Daoy (cell line): ENCODE data around the gene CHST15. TPM values are rescaled to one million over a fixed set of nuclear protein-coding genes. Genes with fewer than 3 reads are reported as not detected.

Experiments
- DNase-seq: peaks from one replicate; pipeline ENCODE4 v3.0.0-alpha.2; 2015; ENCODE audit warnings: low read depth
- total RNA-seq: library from RNA; depleted of rRNA; stranded (reverse); fragments of >200 nt; shearing (Covaris generic); gene quantifications from 2 replicates; pipeline ENCODE4 v1.2.3, GENCODE V29; 2014

Gene CHST15
- total RNA-seq, 1 experiment from 2014 or later, result 11.8 TPM

DNA sequence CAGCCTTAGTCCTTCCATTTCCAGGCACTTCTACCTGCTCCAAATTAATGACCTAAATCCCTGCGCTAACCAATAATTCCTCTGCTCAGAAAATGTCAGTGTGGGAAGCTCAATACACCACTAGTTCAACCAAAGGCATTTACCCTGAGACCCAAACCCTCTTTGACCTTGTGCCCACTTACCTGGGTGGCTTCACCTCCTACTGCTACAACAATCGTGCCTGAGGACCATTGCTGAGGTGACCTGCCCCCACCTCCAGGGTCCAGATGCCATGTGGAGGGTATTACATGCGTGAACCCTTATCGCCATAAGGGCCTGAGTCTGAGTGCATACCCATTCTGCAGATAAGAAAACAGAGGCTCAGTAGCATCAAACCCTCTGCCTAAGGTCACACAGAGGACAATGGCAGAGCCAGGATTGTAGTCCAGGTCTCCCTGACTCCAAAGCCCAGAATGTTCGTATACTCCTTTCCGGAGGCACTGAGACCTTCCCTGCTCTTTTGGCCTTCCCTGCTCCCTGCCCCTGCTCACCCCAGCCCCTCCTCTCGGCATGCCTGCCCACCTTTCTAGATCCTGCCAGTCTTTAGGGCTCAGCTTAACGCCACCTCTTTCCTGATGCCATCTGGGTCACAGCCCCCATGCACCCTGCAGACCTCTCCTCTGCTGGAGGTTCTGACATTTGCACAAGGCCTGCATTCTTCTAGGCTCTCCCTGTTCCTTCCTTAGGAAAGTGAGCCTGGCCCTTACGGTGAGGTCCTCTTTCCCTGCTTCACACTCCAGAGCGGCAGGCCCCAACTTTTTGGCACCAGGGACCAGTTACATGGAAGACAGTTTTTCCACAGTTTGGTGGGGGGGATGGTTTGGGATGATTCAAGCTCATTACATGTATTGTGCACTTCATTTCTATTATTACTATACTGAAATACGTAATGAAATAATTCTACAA is 94.9 kb downstream of the CHST15 start:
- DNase-seq, result no peak

- peak; percentile 92 for DNase-seq
These were observed 95.8 kb downstream of the CHST15 start for GRCh38 chr10:123997486-123998196.

GRCh38 chr10:123997013-123997412 is 96.4 kb downstream of the CHST15 start:
- no peak for DNase-seq

DNA sequence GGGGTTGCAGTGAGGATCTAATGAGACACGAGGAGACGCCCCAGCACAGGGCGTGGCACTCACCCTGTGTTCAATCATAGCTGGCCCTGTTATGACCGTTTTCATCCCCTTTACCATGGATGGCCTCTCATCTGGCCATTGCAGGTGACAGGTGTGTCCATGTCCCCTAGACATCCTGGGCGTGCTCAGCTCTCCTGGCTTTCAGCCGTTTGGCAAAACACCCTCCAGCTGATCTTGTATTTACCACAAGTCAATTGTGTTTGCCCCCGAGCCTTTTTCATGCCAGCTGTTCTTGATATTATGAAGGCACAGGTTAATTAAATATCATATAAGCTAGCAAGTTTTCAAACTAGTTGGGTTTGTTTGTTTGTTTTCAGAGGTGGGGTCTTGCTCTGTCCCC is 97.1 kb downstream of the CHST15 start:
- DNase-seq, result peak; percentile 14

DNA sequence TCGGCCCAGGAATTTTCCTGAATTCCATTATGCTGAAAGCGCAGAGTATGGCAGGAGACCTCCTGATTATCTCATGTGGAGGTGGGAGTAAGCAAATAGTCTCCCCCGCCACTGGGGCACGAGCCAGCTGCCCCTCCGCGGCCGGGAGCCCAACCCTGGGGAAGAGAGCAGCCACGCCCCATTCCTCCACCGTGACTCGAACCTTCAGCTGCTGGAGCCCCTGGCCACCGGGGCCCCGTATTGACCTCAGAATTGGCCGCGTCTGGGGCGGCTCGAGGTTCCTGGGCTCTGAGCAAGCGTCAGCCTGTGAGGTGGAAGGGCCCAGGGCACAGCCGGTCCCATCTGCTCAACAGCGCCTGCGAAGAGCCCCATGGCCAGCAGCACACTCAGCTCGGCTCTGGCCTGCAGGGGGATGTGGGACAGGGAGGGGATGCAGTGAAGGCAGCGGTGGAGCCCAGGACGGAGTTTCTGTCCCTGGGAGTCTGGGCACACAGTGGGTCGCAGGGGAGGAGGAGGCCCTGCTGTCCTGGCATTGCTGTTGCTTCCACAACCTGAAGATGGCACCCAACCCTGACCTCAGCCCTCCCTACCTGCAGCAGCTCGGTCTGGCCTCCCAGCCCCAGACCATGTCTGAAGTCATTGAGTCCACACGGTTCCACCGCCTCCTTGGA is 97.8 kb downstream of the CHST15 start:
- DNase-seq, result peak; percentile 92

GRCh38 chr10:123995082-123995460 is 98.3 kb downstream of the CHST15 start:
- DNase-seq, result peak; percentile 63

- DNase-seq, result peak; percentile 91
These were observed 98.8 kb downstream of the CHST15 start for GRCh38 chr10:123994417-123995081.

DNA sequence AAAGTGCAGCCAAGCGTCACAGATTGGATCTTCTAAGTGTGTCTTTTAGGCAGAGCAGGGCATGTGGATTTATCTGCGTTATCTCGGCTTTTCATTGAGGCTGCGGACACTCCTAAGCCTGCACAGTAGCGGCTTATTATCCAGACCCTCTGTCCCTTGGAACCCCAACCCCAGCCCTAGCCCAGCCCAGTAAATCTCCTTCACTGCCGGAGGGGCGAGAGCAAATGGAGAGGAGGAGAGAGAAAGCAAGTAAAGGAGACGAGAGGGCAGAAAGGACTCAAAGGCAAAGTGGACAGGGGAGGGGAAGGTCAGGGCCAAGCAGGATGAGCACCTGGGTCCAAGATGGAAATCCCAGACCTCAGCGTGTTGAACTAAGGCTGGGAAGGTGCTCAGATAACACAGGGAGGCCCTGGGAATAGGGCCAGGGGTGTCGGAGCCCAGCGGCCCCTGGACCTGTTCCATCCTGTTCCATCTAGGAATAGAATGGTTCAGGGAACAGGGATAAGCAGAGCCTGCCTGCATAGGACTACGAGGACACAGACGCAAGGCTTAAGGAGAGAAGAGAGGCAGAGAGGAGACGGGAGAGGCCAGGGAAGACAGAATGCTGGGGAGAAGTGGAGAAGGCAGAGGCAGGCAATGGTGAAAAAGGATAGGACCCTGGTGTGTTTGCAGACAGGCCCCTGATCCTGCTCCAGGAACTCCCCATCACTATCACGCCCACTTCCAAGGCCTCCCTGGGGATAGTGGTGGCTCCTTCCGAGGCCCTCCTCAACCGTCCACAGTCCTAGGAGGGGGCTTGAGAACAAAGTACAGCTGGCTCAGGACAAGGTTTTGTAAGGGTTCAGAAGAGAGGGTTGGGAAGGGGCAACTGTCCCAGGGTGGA is 99.6 kb downstream of the CHST15 start:
- no peak for DNase-seq

GRCh38 chr10:123991611-123992570 is 101.5 kb downstream of the CHST15 start:
- DNase-seq, result no peak

DNA sequence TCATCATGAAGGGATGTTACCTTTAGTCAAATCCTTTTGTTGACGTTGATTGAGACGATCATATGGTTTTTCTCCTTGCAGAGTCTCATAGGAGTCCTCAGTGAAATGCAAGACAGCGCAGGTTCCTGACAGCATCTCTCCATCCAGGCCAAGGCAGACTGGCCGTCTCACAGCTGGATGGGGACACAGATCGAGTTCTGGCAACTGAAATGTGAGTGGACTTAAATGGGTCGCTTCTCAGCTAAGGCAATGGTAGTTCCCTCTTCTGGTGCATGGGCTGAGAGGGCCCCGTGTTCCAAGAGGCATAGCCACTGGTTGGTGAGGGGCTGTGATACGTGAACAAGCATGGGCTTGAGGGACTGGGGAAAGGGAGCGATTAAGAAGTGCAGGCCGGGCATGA is 102.5 kb downstream of the CHST15 start:
- no peak for DNase-seq

DNA sequence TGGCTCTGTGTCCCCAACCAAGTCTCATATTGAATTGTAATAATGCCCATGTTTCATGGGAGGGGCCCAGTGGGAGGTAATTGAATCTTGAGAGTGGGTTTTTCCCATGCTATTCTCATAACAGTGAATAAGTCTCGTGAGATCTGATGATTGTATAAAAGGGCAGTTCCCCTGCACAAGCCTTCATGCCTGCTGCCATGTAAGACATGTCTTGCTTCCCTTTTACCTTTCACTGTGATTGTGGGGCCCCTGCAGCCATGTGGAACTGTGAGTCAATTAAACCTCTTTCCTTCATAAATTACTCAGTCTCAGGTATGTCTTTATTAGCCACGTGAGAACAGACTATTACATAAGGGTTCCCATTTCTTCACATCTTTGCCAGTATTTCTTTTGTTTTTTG is 104.7 kb downstream of the CHST15 start:
- no peak for DNase-seq

GRCh38 chr10:123986736-123987135 is 106.7 kb downstream of the CHST15 start:
- DNase-seq, result no peak

DNA sequence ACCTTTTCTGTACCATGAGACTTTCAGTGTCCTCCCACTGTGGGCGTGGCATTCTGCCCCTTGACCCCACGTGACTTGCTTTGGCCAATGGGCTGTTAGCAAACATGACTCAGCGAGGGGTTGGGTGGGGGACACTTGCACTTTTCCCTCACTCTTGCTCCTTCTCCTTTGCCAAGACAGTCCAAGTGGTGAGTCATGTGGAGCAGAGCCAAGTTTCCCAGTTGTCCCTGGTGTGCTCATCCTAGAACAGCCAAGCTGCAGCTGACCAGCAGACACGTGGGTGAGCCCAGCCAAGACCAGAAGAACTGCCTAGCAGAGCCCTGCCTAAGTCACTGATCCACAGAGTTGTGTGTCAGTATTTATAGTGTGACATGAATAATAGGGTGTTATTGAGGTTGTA is 119.0 kb downstream of the CHST15 start:
- DNase-seq, result peak; percentile 76

DNA sequence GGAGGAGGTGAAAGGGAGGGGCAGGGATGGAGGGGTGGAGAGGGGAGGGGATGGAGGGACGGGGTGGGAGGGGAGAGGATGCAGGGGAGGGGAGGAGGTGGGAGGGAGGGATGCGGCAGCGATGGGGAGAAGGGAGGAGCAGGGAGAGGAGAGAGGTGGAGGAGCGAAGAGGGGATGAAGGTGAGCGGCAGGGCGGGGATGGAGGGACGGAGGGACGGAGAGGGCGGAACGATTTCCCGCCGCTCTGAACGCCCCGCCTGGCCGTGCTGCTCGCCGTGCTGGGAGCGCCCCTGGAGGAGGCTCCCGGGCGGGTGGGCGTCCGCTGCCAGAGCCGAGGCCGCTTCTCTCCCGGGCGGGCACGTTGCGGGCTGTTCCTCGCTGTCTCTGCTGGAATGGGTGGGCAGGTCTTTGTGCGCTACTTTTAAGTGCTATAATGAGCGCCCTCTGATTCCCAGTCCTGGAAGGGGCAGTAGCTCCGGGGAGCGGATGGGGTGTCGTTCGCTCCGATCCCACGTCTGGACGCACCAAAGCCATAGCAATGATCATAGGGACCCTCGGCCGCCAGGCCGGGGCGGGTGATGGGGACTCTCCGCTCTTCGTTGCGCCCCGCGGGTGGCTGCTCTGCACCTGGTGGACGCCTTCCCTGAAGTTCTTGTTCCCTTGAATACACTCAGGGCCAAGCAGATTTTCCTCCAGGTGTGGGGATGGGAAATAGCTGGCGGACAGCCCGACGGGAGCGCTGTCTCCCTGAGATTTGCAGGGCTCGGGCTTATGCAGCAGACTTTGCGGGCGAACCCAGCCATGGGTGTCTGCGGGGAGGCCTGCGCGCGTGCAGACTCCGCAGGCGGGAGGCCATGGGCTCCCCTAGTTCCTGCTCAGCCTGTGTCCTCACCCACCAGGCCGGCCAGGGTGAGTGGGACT is 120.7 kb downstream of the CHST15 start:
- peak; percentile 23 for DNase-seq

DNA sequence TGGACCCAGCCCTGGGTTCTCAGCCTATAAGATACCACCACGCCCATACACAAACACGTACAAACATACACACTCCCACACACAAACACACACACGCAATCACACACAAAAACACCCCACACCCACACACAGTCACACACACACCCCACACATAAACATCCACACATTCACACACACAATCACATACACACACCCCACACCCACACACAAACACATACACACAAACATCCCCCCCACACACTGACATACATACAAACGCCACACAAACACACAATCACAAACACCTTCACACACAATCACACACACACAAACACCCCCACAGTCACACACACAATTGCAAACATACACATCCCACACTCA is 122.5 kb downstream of the CHST15 start:
- no peak for DNase-seq

DNA sequence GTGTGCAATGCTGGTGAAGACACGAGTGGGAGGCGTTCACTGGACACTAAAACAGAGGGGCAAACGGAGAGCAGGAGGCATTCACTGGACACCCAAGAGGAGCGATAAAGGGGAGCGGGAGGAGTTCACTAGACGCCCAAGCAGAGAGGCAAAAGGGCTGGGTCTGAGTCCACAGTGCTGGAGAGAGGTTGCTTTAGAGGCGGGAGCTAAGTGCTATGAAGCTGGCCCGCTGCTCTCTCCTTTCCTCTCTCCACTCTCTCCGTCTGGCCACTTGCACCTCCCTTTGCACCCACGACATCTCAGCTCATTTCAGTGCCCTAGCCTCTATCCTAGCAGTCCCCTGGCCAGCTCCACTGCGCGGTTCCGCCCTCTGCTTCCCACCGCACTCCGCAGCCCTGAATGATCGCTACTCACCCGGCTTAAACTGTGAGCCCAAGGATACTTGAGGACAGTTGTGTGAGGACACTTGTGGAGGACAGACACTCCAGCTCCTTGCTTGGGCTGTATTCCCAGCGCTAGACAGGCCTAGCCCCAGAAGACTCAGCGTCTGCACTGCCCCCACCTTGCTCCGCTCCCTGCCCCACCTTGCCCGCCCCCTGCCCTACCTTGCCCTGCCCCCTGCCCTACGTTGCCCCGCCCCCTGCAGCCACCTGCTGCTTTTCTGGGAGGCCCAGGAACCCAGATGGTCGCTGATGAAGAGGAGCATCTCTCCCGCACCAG is 123.0 kb downstream of the CHST15 start:
- DNase-seq, result no peak

GRCh38 chr10:123967626-123968243 is 125.7 kb downstream of the CHST15 start:
- peak; percentile 57 for DNase-seq

DNA sequence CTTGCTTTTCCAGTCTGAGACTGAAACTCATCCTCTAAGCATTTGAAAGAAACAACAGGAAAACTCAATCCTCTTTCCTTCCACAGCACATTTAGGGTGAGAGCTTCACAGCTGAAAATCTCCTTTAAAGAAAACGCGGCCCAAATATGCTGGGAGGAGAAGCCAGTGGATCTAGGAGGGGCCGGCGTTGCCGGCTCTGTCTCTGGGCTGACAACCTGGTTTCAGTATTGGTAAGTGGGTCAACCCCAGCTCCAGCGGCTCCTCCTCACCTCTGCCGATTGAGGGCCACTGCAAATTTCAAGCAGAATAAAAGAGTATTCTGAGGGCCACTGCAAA is 126.5 kb downstream of the CHST15 start:
- DNase-seq, result no peak
